Endothelial cell of umbilical vein (primary cell): ENCODE results near the gene HDAC10. TPM values are rescaled to one million over a fixed set of nuclear protein-coding genes. Genes with fewer than 3 reads are reported as not detected.

Experiments
- BruUV-seq: library from RNA; stranded (reverse); fragments of 400-500 nt; replicated peaks from 2 replicates; lab custom pipeline; 2021; lab: Mats Ljungman, UMichigan
- CTCF ChIA-PET: fragments of 300-600, 350-600 bp; sonication (Branson Sonifier 250); formaldehyde crosslinking; loops from one replicate; lab custom pipeline; 2021; ENCODE audit warnings: antibody characterized with exemption, inconsistent platforms; lab: Charles Lee
- POLR2A ChIA-PET: fragments of 300-600, 350-600 bp; sonication (Branson Sonifier 250); formaldehyde crosslinking; loops from one replicate; lab custom pipeline; 2021; ENCODE audit warnings: antibody characterized with exemption, inconsistent platforms; lab: Charles Lee
- DNase-seq: peaks from one replicate; pipeline ENCODE4 v3.0.0-alpha.2; 2011; ENCODE audit warnings: low read depth, low spot score
- FAIRE-seq: peaks from 2 replicates; lab custom pipeline; 2011; peaks lifted over from hg19 to GRCh38; lab: Jason Lieb, UNC
- H2AFZ ChIP-seq: 2 replicates; pipeline ENCODE4 v1.6.0; 2012; ENCODE audit warnings: low read depth, low read length, control low read depth, inconsistent platforms
- H3K27ac ChIP-seq: 2 replicates; pipeline ENCODE4 v1.5.1; 2011; ENCODE audit warnings: low read depth, mild to moderate bottlenecking, control low read depth, low read length, moderate library complexity; ENCODE audit not compliant: insufficient read depth
- H3K27me3 ChIP-seq, 2 experiments: 2 replicates each; pipeline versions ENCODE4 v1.6.0 to v1.6.1; 2011; ENCODE audit warnings: low read length in 2 of 2, mixed read lengths in 1 of 2; ENCODE audit not compliant: control insufficient read depth in 2 of 2, insufficient read depth in 2 of 2
- H3K36me3 ChIP-seq, 2 experiments: 2 replicates in 1 of 2; 3 replicates in 1 of 2; pipeline ENCODE4 v1.5.1; 2011; ENCODE audit warnings: low read length in 2 of 2, mild to moderate bottlenecking in 1 of 2, moderate library complexity in 1 of 2; ENCODE audit not compliant: control insufficient read depth in 2 of 2, insufficient read depth in 2 of 2; ENCODE audit errors: extremely low read depth in 1 of 2
- H3K4me1 ChIP-seq: 3 replicates; pipeline ENCODE4 v1.5.1; 2011; ENCODE audit warnings: mild to moderate bottlenecking, low read length; ENCODE audit not compliant: control insufficient read depth, insufficient read depth; ENCODE audit errors: extremely low read depth
- H3K4me2 ChIP-seq: 2 replicates; pipeline ENCODE4 v1.6.1; 2011; ENCODE audit warnings: low read length, control low read depth, mixed read lengths; ENCODE audit not compliant: insufficient read depth
- H3K4me3 ChIP-seq, 3 experiments: fragments of 200-600 bp in 1 of 3; sonication (generic), shearing (Covaris generic) in 1 of 3; replicated peaks in 1 of 3; 2 replicates each; pipeline ENCODE4 v1.5.1; 2011 to 2016; ENCODE audit warnings: control low read depth in 3 of 3, low read length in 3 of 3, mild to moderate bottlenecking in 2 of 3, inconsistent platforms in 1 of 3, low read depth in 1 of 3, moderate library complexity in 1 of 3; ENCODE audit not compliant: insufficient read depth in 1 of 3
- H3K79me2 ChIP-seq: 2 replicates; pipeline ENCODE4 v1.6.0; 2012; ENCODE audit warnings: low read length, inconsistent platforms; ENCODE audit not compliant: control insufficient read depth, insufficient read depth
- H3K9ac ChIP-seq: replicated peaks from 2 replicates; pipeline ENCODE3; 2011; ENCODE audit warnings: low read length, control low read depth; ENCODE audit not compliant: insufficient read depth; ENCODE audit errors: extremely low read depth
- H3K9me1 ChIP-seq: replicated peaks from 3 replicates; pipeline ENCODE4 v1.6.0; 2011; ENCODE audit warnings: mild to moderate bottlenecking, low read length; ENCODE audit not compliant: control insufficient read depth, insufficient read depth; ENCODE audit errors: extremely low read depth
- H3K9me3 ChIP-seq: replicated peaks from 2 replicates; pipeline ENCODE4 v1.5.1; 2012; ENCODE audit warnings: low read length, inconsistent platforms; ENCODE audit not compliant: control insufficient read depth, insufficient read depth
- H4K20me1 ChIP-seq: replicated peaks from 2 replicates; pipeline ENCODE3; 2011; ENCODE audit warnings: mild to moderate bottlenecking, low read length; ENCODE audit not compliant: control insufficient read depth, insufficient read depth; ENCODE audit errors: extremely low read depth
- CTCF ChIP-seq, 2 donors: IDR thresholded peaks; 1 replicate in 1 of 2; 2 replicates in 1 of 2; pipeline ENCODE4 v1.5.1; 2011; ENCODE audit warnings: low read length in 2 of 2, mild to moderate bottlenecking in 2 of 2, moderate library complexity in 2 of 2, control low read depth in 1 of 2, inconsistent platforms in 1 of 2, low read depth in 1 of 2; ENCODE audit not compliant: insufficient read depth in 1 of 2; ENCODE audit errors: extremely low read depth in 1 of 2
- EZH2 ChIP-seq: IDR thresholded peaks from 2 replicates; pipeline ENCODE4 v1.6.1; 2012; ENCODE audit warnings: borderline replicate concordance, low read depth, mild to moderate bottlenecking, moderate library complexity, low read length, inconsistent platforms; ENCODE audit not compliant: severe bottlenecking
- FOS ChIP-seq: IDR thresholded peaks from 2 replicates; pipeline ENCODE4 v1.6.1; 2011; ENCODE audit warnings: mild to moderate bottlenecking, low read length, moderate library complexity, borderline replicate concordance; ENCODE audit not compliant: insufficient read depth
- GATA2 ChIP-seq: IDR thresholded peaks from 2 replicates; pipeline ENCODE4 v1.7.0; 2011; ENCODE audit warnings: low read depth, mild to moderate bottlenecking, moderate library complexity, mixed read lengths, low read length; ENCODE audit not compliant: insufficient read length, insufficient read depth
- JUN ChIP-seq: IDR thresholded peaks from 2 replicates; pipeline ENCODE4 v1.6.1; 2011; ENCODE audit warnings: borderline replicate concordance, low read depth; ENCODE audit not compliant: insufficient read length, insufficient read depth
- MAX ChIP-seq: IDR thresholded peaks from 2 replicates; pipeline ENCODE4 v1.6.1; 2011; ENCODE audit not compliant: insufficient read depth, insufficient read length
- MYC ChIP-seq: IDR thresholded peaks from one replicate; pipeline ENCODE4 v1.6.1; 2011; ENCODE audit warnings: mild to moderate bottlenecking, low read depth, low read length
- POLR2A ChIP-seq: IDR thresholded peaks from 2 replicates; pipeline ENCODE4 v1.6.1; 2012; ENCODE audit warnings: low read depth, mild to moderate bottlenecking, control low read depth, low read length
- POLR2AphosphoS5 ChIP-seq: IDR thresholded peaks from 2 replicates; pipeline ENCODE4 v1.6.1; 2012; ENCODE audit warnings: low read depth, mild to moderate bottlenecking, control low read depth, low read length, moderate library complexity; ENCODE audit not compliant: insufficient read depth
- dilution Hi-C: fragments of 300-500 bp; cut with MboI; formaldehyde crosslinking; loops from one replicate; pipeline ENCODE4 v1.15.0; 2019; ENCODE audit warnings: low sequenced_read_pairs; ENCODE audit not compliant: extremely low pct_ligation_motif_present
- intact Hi-C: fragments of 100-400 bp; cut with micrococcal nuclease; formaldehyde crosslinking; loops from one replicate; pipeline ENCODE4 v1.10.0; 2022
- polyA plus RNA-seq, 4 experiments: library from polyadenylated mRNA; depleted of rRNA in 3 of 4; stranded (reverse) in 3 of 4; unstranded in 1 of 4; fragments of >200 nt; gene quantifications; 2 replicates each; pipeline versions ENCODE4 v1.2.1 to v1.2.3, GENCODE V29; 2011 to 2012; ENCODE audit warnings: missing spikeins in 1 of 4
- total RNA-seq: library from RNA; stranded (reverse); gene quantifications from 2 replicates; pipeline ENCODE4 v1.2.3, GENCODE V29; 2021

Gene HDAC10
- total and polyA plus RNA-seq, 2 donors (not counting 3 experiments of a cell fraction or from before 2014, with no cell fraction given): 32.6 to 47.0 TPM

GRCh38 chr22:50247748-50248147, 3.3 kb downstream of the HDAC10 start:
- Histone ChIP-seq H3K9me3 (no peaks in the 10 kb centered on the region), H3K4me2 (no peak overlapping the region), H3K27ac (peak overlapping the region; percentile 3), H3K79me2 (peaks cover 25% of the 10 kb centered on the region), H3K4me3 (no peak overlapping the region), H3K9ac (no peak overlapping the region), H4K20me1 (no peaks in the 10 kb centered on the region), H3K36me3 (peaks cover 0 to 6% of the 10 kb centered on the region in 2 experiments), H2AFZ (no peak overlapping the region), H3K9me1 (no peaks in the 10 kb centered on the region), H3K4me1 (peaks cover 27% of the 10 kb centered on the region), H3K27me3 (no peaks in the 10 kb centered on the region)
- intact Hi-C loops: no loop called here
- no TSS peak for BruUV-seq
- DNase-seq (peak; percentile 45), FAIRE-seq (peak; percentile 72)
- dilution Hi-C loops: no loop called here
- CTCF ChIA-PET: interaction anchor here (1.0 kb wide), 1 partner anchor 20 kb away, joined by 3 read pairs; no protein-coding TSS in a partner anchor
- TF ChIP-seq FOS: peak; percentile 33
- no peak for TF ChIP-seq POLR2AphosphoS5
- no peak for TF ChIP-seq MYC
- POLR2A ChIA-PET: no interaction called here

DNA sequence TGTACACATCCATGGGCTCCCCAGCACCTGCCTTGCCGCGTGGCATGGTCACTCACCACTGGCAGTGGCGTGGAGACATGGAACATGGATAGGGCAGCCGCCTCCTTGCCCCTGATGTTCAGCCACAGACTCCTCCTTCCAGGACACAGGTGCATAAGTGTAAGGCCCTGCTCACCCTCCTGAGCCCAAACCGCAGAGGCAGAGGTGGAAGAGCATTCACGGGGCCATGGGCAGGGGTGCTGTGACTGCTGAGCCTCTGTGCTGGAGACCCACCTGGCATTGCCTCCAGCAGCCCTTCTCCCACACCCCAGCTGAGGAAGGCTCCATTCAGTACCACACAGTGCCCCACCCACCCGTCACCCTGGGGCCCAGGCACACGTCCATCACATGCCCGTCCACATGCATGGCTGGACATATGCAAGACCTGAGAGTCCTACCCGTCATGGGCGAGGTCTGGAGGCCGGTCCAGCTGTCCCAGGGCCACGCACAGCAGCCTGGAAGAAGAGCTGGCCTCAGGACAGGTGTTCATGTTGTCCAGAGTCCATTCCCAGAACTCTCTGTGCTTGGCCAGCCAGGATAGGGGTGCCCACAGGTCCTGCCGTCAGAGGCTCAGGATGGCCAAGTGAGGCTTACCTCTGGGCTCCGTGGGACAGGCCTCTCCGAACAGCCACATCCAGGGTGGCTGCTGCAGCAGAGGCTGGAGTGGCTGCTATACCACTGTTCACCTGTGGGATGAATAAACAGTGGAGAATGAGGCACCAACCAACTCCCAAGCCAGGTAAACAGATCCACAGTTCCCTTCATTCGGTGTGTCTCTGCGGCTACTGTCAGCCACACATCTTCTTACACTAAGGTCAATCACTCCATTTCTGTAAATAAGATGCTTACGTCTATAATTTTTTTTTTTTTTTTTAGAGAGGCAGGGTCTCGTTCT, 4.6 kb downstream of the HDAC10 start:
- dilution Hi-C loops: no loop called here
- POLR2A ChIA-PET: no interaction called here

More for the DNA sequence above, 4.6 kb downstream of the HDAC10 start:
- BruUV-seq: TSS peak; percentile 26
- Histone ChIP-seq H3K4me3 (no peak overlapping the region), H3K4me2 (no peak overlapping the region), H2AFZ (no peak overlapping the region), H3K9ac (no peak overlapping the region), H3K27me3 (no peaks in the 10 kb centered on the region), H3K4me1 (peaks cover 35% of the 10 kb centered on the region), H3K9me1 (no peaks in the 10 kb centered on the region), H3K36me3 (peaks cover 0 to 6% of the 10 kb centered on the region in 2 experiments), H3K9me3 (no peaks in the 10 kb centered on the region), H3K79me2 (peaks cover 33% of the 10 kb centered on the region), H3K27ac (no peak overlapping the region), H4K20me1 (no peaks in the 10 kb centered on the region)
- FAIRE-seq: no peak
- TF ChIP-seq GATA2: no peak
- no peak for TF ChIP-seq POLR2AphosphoS5
- TF ChIP-seq MYC: no peak
- no peak for TF ChIP-seq MAX
- TF ChIP-seq FOS: no peak
- TF ChIP-seq JUN: no peak
- no peak for TF ChIP-seq CTCF (IDR thresholded peaks at IDR 0.05; ENCODE audit: extremely low read depth in 1 of 2, insufficient read depth in 1 of 2, low read depth in 1 of 2, low read length in 2 of 2)
- no peak for TF ChIP-seq POLR2A
- no peak for TF ChIP-seq EZH2
- no peak for DNase-seq
- intact Hi-C loops: no loop called here
- CTCF ChIA-PET: no interaction called here
